H1 (cell line): ENCODE measurements around the gene KNDC1. TPM values are rescaled to one million over a fixed set of nuclear protein-coding genes. Genes with fewer than 3 reads are reported as not detected.

Experiments used
- CTCF ChIA-PET: fragments of 300-600 bp; sonication (Branson Sonifier 250); formaldehyde crosslinking; loops from one replicate; lab custom pipeline; 2021; ENCODE audit not compliant: partially characterized antibody; lab: Charles Lee
- POLR2A ChIA-PET: fragments of 300-600 bp; sonication (Branson Sonifier 250); formaldehyde crosslinking; loops from one replicate; lab custom pipeline; 2021; ENCODE audit warnings: inconsistent platforms; ENCODE audit not compliant: partially characterized antibody; lab: Charles Lee
- DNase-seq, 2 experiments: peaks; one replicate each; pipeline versions ENCODE4 v3.0.0 to v3.0.0-alpha.2; 2010 to 2022; ENCODE audit warnings: low spot score in 2 of 2, low read depth in 1 of 2, mixed read lengths in 1 of 2
- FAIRE-seq: peaks from 2 replicates; lab custom pipeline; 2011; peaks lifted over from hg19 to GRCh38; lab: Jason Lieb, UNC
- H2AFZ ChIP-seq: 2 replicates; pipeline ENCODE4 v1.8.1; 2012; ENCODE audit warnings: low read length, inconsistent platforms
- H2AK5ac ChIP-seq: 2 replicates; pipeline ENCODE4 v1.6.1; 2013; ENCODE audit warnings: low read depth, low read length
- H2BK120ac ChIP-seq: replicated peaks from 2 replicates; pipeline ENCODE3; 2013; ENCODE audit warnings: low read depth, low read length, inconsistent platforms
- H2BK12ac ChIP-seq: 2 replicates; pipeline ENCODE4 v1.6.1; 2013; ENCODE audit warnings: low read depth, low read length
- H2BK15ac ChIP-seq: 2 replicates; pipeline ENCODE4 v1.6.1; 2013; ENCODE audit warnings: low read length
- H2BK20ac ChIP-seq: 2 replicates; pipeline ENCODE4 v1.6.1; 2013; ENCODE audit warnings: low read length
- H2BK5ac ChIP-seq: 2 replicates; pipeline ENCODE4 v1.6.1; 2013; ENCODE audit warnings: low read depth, low read length
- H3K14ac ChIP-seq: 2 replicates; pipeline ENCODE4 v1.6.1; 2013; ENCODE audit warnings: inconsistent platforms; ENCODE audit not compliant: insufficient read length
- H3K18ac ChIP-seq: 2 replicates; pipeline ENCODE4 v1.6.1; 2013; ENCODE audit warnings: low read length; ENCODE audit errors: extremely low read depth
- H3K23ac ChIP-seq: 2 replicates; pipeline ENCODE4 v1.6.1; 2013; ENCODE audit warnings: inconsistent platforms; ENCODE audit not compliant: insufficient read length
- H3K23me2 ChIP-seq: 2 replicates; pipeline ENCODE4 v1.6.1; 2013; ENCODE audit warnings: low read depth, low read length
- H3K27ac ChIP-seq: 2 replicates; pipeline ENCODE4 v1.6.1; 2011; ENCODE audit warnings: low read depth, low read length, inconsistent platforms
- H3K27me3 ChIP-seq, 4 experiments: replicated peaks in 1 of 4; 1 replicate in 1 of 4; 2 replicates in 3 of 4; pipeline versions ENCODE4 v1.6.1 to v1.8.1; 2011 to 2013; ENCODE audit warnings: low read length in 3 of 4, mild to moderate bottlenecking in 3 of 4, inconsistent platforms in 2 of 4, mixed read lengths in 2 of 4, moderate library complexity in 1 of 4; ENCODE audit not compliant: control insufficient read depth in 3 of 4, insufficient read depth in 3 of 4; ENCODE audit errors: extremely low read depth in 1 of 4
- H3K36me3 ChIP-seq, 4 experiments: 2 replicates each; pipeline versions ENCODE4 v1.6.1 to v1.8.1; 2011 to 2013; ENCODE audit warnings: mild to moderate bottlenecking in 4 of 4, low read length in 3 of 4, moderate library complexity in 2 of 4, control low read depth in 1 of 4, inconsistent platforms in 1 of 4; ENCODE audit not compliant: insufficient read depth in 4 of 4, control insufficient read depth in 2 of 4
- H3K4ac ChIP-seq: replicated peaks from 2 replicates; pipeline ENCODE3; 2013; ENCODE audit warnings: low read length, low read depth, mixed read lengths, inconsistent platforms; ENCODE audit not compliant: insufficient read length
- H3K4me1 ChIP-seq, 4 experiments: replicated peaks in 1 of 4; 1 replicate in 1 of 4; 2 replicates in 3 of 4; pipeline versions ENCODE4 v1.6.1 to v1.8.1; 2011 to 2013; ENCODE audit warnings: low read length in 3 of 4, inconsistent platforms in 2 of 4, mixed read lengths in 1 of 4; ENCODE audit not compliant: insufficient read depth in 4 of 4, control insufficient read depth in 3 of 4
- H3K4me2 ChIP-seq, 2 experiments: 2 replicates each; pipeline versions ENCODE4 v1.6.1 to v1.8.1; 2011 to 2013; ENCODE audit warnings: low read depth in 2 of 2, low read length in 2 of 2, control low read depth in 1 of 2, inconsistent platforms in 1 of 2, mild to moderate bottlenecking in 1 of 2; ENCODE audit not compliant: insufficient read depth in 1 of 2
- H3K4me3 ChIP-seq, 4 experiments: fragments of 200-600, 300-600 bp in 1 of 4; sonication (generic), shearing (Covaris generic), sonication (Bioruptor Twin) in 1 of 4; 2 replicates each; pipeline versions ENCODE4 v1.5.1 to v1.8.1; 2011 to 2016; ENCODE audit warnings: low read length in 4 of 4, low read depth in 3 of 4, control low read depth in 2 of 4, inconsistent platforms in 2 of 4, mild to moderate bottlenecking in 2 of 4, mixed read lengths in 1 of 4, moderate library complexity in 1 of 4; ENCODE audit not compliant: insufficient read depth in 2 of 4; ENCODE audit errors: extremely low read depth in 1 of 4
- H3K56ac ChIP-seq: replicated peaks from 2 replicates; pipeline ENCODE3; 2013; ENCODE audit warnings: low read depth, mild to moderate bottlenecking, mixed read lengths, low read length, inconsistent platforms; ENCODE audit not compliant: insufficient read length
- H3K79me1 ChIP-seq: 2 replicates; pipeline ENCODE4 v1.6.1; 2013; ENCODE audit warnings: low read depth, low read length, control low read depth
- H3K79me2 ChIP-seq, 2 experiments: 2 replicates each; pipeline versions ENCODE4 v1.6.1 to v1.8.1; 2012 to 2013; ENCODE audit warnings: low read length in 2 of 2, mild to moderate bottlenecking in 2 of 2, inconsistent platforms in 1 of 2; ENCODE audit not compliant: insufficient read depth in 2 of 2, control insufficient read depth in 1 of 2
- H3K9ac ChIP-seq, 4 experiments: replicated peaks in 1 of 4; 1 replicate in 1 of 4; 2 replicates in 3 of 4; pipeline versions ENCODE4 v1.6.1 to v1.8.1; 2011 to 2013; ENCODE audit warnings: low read depth in 3 of 4, low read length in 3 of 4, control low read depth in 2 of 4, mild to moderate bottlenecking in 2 of 4, moderate library complexity in 2 of 4, inconsistent platforms in 1 of 4; ENCODE audit errors: extremely low read depth in 1 of 4
- H3K9me3 ChIP-seq, 2 experiments: 2 replicates each; pipeline versions ENCODE4 v1.6.1 to v1.8.1; 2012 to 2013; ENCODE audit warnings: mild to moderate bottlenecking in 2 of 2, moderate library complexity in 2 of 2, control low read depth in 1 of 2, inconsistent platforms in 1 of 2, low read depth in 1 of 2, low read length in 1 of 2, mixed read lengths in 1 of 2; ENCODE audit not compliant: insufficient read depth in 2 of 2
- H4K20me1 ChIP-seq, 2 experiments: replicated peaks in 1 of 2; 2 replicates each; pipeline versions ENCODE3 to v1.8.1; 2011 to 2013; ENCODE audit warnings: inconsistent platforms in 2 of 2, low read length in 2 of 2, mild to moderate bottlenecking in 1 of 2; ENCODE audit not compliant: insufficient read depth in 2 of 2, control insufficient read depth in 1 of 2
- H4K5ac ChIP-seq: 2 replicates; pipeline ENCODE4 v1.6.1; 2013; ENCODE audit warnings: low read length, low read depth, mixed read lengths, inconsistent platforms; ENCODE audit not compliant: insufficient read length
- H4K8ac ChIP-seq: 2 replicates; pipeline ENCODE4 v1.8.0; 2013; ENCODE audit warnings: mild to moderate bottlenecking, moderate library complexity, low read length, inconsistent platforms; ENCODE audit not compliant: insufficient read depth; ENCODE audit errors: extremely low read depth
- H4K91ac ChIP-seq: replicated peaks from 2 replicates; pipeline ENCODE3; 2013; ENCODE audit warnings: low read length, mixed read lengths, inconsistent platforms; ENCODE audit not compliant: insufficient read length
- CBX5 ChIP-seq: fragments of 300-800, 300-1000 bp; sonication (generic); IDR thresholded peaks from 2 replicates; pipeline ENCODE4 v1.7.1; 2016; ENCODE audit warnings: antibody characterized with exemption, low read length, low read depth
- CTBP2 ChIP-seq: IDR thresholded peaks from 2 replicates; pipeline ENCODE4 v1.7.0; 2011; ENCODE audit warnings: borderline replicate concordance, mild to moderate bottlenecking, moderate library complexity, mixed read lengths, low read length; ENCODE audit not compliant: insufficient read depth, insufficient read length
- GTF2F1 ChIP-seq: IDR thresholded peaks from 2 replicates; pipeline ENCODE4 v1.6.1; 2012; ENCODE audit warnings: low read depth, low read length, improper control_type of control experiment, borderline replicate concordance
- KDM4A ChIP-seq: IDR thresholded peaks from one replicate; pipeline ENCODE4 v1.7.1; 2012; ENCODE audit warnings: low read depth, mild to moderate bottlenecking, moderate library complexity, low read length, inconsistent platforms; ENCODE audit not compliant: severe bottlenecking
- SRF ChIP-seq: IDR thresholded peaks from 2 replicates; pipeline ENCODE4 v1.6.1; 2011; ENCODE audit warnings: mild to moderate bottlenecking, low read depth, low read length, moderate library complexity
- TEAD4 ChIP-seq: IDR thresholded peaks from 2 replicates; pipeline ENCODE4 v1.6.1; 2012; ENCODE audit warnings: low read depth, low read length, inconsistent platforms, mixed read lengths
- WGBS, 2 experiments: shearing (Covaris generic) in 1 of 2; methylation state at CpG; one replicate each; pipeline versions ENCODE4 v1.1.6 to v1.1.7; 2013 to 2015; ENCODE audit warnings: low lambda C conversion rate in 2 of 2, mixed read lengths in 2 of 2, inconsistent platforms in 1 of 2, low coverage in 1 of 2, missing lambda C conversion rate in 1 of 2; ENCODE audit not compliant: insufficient replicate concordance in 2 of 2, insufficient coverage in 1 of 2, insufficient read length in 1 of 2; ENCODE audit errors: extremely low coverage in 1 of 2, missing lambda C conversion rate in 1 of 2; 5-methylcytosine and 5-hydroxymethylcytosine counted together
- polyA plus RNA-seq, 7 experiments: library from polyadenylated mRNA; depleted of rRNA in 3 of 7; stranded (reverse) in 5 of 7; unstranded in 2 of 7; fragments of >200 nt in 5 of 7; fragments of 200-250 nt in 2 of 7; gene quantifications; 1 replicate in 5 of 7; 2 replicates in 1 of 7; 4 replicates in 1 of 7; pipeline versions ENCODE4 v1.2.1 to v1.2.3, GENCODE V29; 2011 to 2013; ENCODE audit warnings: missing spikeins in 2 of 7, mixed read lengths in 2 of 7
- total RNA-seq: library from RNA; stranded (reverse); fragmentation: NEBNext Ultra II Directional; extraction: Animal tissue kit (Norgen Biotek cat#: 25700); gene quantifications from 2 replicates; pipeline ENCODE4 v1.2.1, GENCODE V29; 2021

Gene KNDC1
- total and polyA plus RNA-seq, 2 of the 8 experiments (the other 6 are each of a cell fraction or from before 2014, with no cell fraction given): 7.5 to 16.7 TPM

DNA sequence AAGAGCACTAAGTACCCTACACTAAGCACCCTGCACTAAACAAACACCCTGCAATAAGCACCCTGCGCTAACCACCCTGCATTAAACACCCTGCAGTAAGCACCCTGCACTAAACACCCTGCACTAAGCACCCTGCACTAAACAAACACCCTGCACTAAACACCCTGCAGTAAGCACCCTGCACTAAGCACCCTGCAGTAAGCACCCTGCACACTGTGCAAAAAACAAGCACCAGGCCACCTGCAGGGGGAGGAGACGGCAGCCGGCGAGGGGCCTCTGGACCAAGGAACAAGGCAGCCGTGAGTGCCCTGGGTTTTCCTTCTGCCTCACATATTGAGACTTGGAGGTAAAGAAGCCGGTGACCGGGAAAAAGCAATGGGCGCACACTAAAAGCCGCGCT, 30.2 kb downstream of the KNDC1 start:
- no peak overlapping the region for H2AK5ac ChIP-seq
- POLR2A ChIA-PET: interaction anchor here (0.9 kb wide), 1 partner anchor 11 kb away, joined by 5 read pairs; no protein-coding TSS in a partner anchor
- TF ChIP-seq CTBP2 (no peak), TEAD4 (no peak), GTF2F1 (no peak), KDM4A (no peak), SRF (no peak), CBX5 (no peak)

More for the DNA sequence above, 30.2 kb downstream of the KNDC1 start:
- Histone ChIP-seq H2AFZ (no peak overlapping the region), H4K5ac (no peak overlapping the region), H3K56ac (no peak overlapping the region), H3K79me1 (no peaks in the 10 kb centered on the region), H3K23ac (no peak overlapping the region), H3K4ac (no peak overlapping the region), H3K79me2 (no peaks in the 10 kb centered on the region), H2BK5ac (no peak overlapping the region), H3K4me2 (no peak overlapping the region), H3K36me3 (peaks cover 0 to 24% (median 0%) of the 10 kb centered on the region in 4 experiments; a peak in 1 of 8 replicates), H3K9me3 (peaks cover 15 to 26% of the 10 kb centered on the region in 2 experiments), H4K8ac (no peak overlapping the region), H2BK120ac (no peak overlapping the region), H3K4me3 (no peak overlapping the region), H3K27me3 (no peaks in the 10 kb centered on the region), H3K4me1 (no peaks in the 10 kb centered on the region; a peak in 1 of 7 replicates), H3K27ac (no peak overlapping the region), H2BK12ac (no peak overlapping the region), H2BK15ac (no peak overlapping the region), H2BK20ac (no peak overlapping the region), H3K23me2 (no peaks in the 10 kb centered on the region), H3K18ac (no peak overlapping the region), H3K14ac (no peak overlapping the region), H4K91ac (no peak overlapping the region), H4K20me1 (peaks cover 0 to 2% of the 10 kb centered on the region in 2 experiments), H3K9ac (no peak overlapping the region)
- FAIRE-seq (no peak), DNase-seq (no peak)
- WGBS, 2 experiments: 97% methylated on average over 10 of the region's 10 CpGs; no CpG with 5 or more reads in 1 of the 2 experiments
- CTCF ChIA-PET: no interaction called here
